ENCODE results near the gene HS2ST1. TPM values are rescaled to one million over a fixed set of nuclear protein-coding genes. Genes with fewer than 3 reads are reported as not detected.
A peak's percentile ranks its signal among the peaks of the same experiment; 100 is the strongest.

The HS2ST1 gene
- total and polyA plus RNA-seq, 9 donors = 11.5 to 31.6 (median 21.8) TPM

- no peak for TF ChIP-seq EP300 (IDR thresholded peaks at IDR 0.05)
- no peak for TF ChIP-seq CTCF (IDR thresholded peaks at IDR 0.05)
- TF ChIP-seq POLR2A (IDR thresholded peaks at IDR 0.05) = no peak
- no peak for DNase-seq
- Histone ChIP-seq H3K36me3 (no peaks in the 10 kb centered on the region), H3K4me1 (ENCODE audit: insufficient read depth) (no peaks in the 10 kb centered on the region), H3K27ac (no peak overlapping the region), H3K27me3 (no peaks in the 10 kb centered on the region), H3K9me3 (no peaks in the 10 kb centered on the region), H3K4me3 (no peak overlapping the region)
- intact Hi-C loops (cut with DNase I) = no loop called here
- WGBS, 3 donors = 94 to 100% (median 95%) methylated on average over 1 of the region's 1 CpG
Measured at GRCh38 chr1:86926883-86927282, 12.4 kb downstream of the HS2ST1 start.

GRCh38 chr1:86928819-86929218 lies 14.4 kb downstream of the HS2ST1 start:
- no peaks in the 10 kb centered on the region for H3K27me3 ChIP-seq
- H3K9me3 ChIP-seq = no peaks in the 10 kb centered on the region
- DNase-seq = no peak
- H3K4me1 ChIP-seq (ENCODE audit: insufficient read depth) = no peaks in the 10 kb centered on the region
- no peaks in the 10 kb centered on the region for H3K36me3 ChIP-seq
- no peak overlapping the region for H3K27ac ChIP-seq
- TF ChIP-seq EP300 (IDR thresholded peaks at IDR 0.05) (no peak), POLR2A (IDR thresholded peaks at IDR 0.05) (no peak), CTCF (IDR thresholded peaks at IDR 0.05) (no peak)
- no peak overlapping the region for H3K4me3 ChIP-seq
- WGBS, 3 donors = 75 to 85% (median 84%) methylated on average over 1 of the region's 1 CpG
- intact Hi-C loops (cut with DNase I) = no loop called here

- H3K27me3 ChIP-seq = no peaks in the 10 kb centered on the region
- no peak for TF ChIP-seq CTCF (IDR thresholded peaks at IDR 0.05)
- TF ChIP-seq EP300 (IDR thresholded peaks at IDR 0.05) = no peak
- TF ChIP-seq POLR2A (IDR thresholded peaks at IDR 0.05) = no peak
- 93 to 97% (median 96%) methylated on average over 3 of the region's 3 CpGs for WGBS, 3 donors
- H3K4me3 ChIP-seq = no peak overlapping the region
- intact Hi-C loops (cut with DNase I) = no loop called here
- no peaks in the 10 kb centered on the region for H3K9me3 ChIP-seq
- no peak overlapping the region for H3K27ac ChIP-seq
- no peak for DNase-seq
- no peaks in the 10 kb centered on the region for H3K36me3 ChIP-seq
- peaks cover 1% of the 10 kb centered on the region for H3K4me1 ChIP-seq (ENCODE audit: insufficient read depth)
Measured at GRCh38 chr1:86933051-86933450, 18.6 kb downstream of the HS2ST1 start.

GRCh38 chr1:86933562-86934377 lies 19.3 kb downstream of the HS2ST1 start:
- intact Hi-C loops (cut with DNase I) = no loop called here
- Histone ChIP-seq H3K9me3 (no peaks in the 10 kb centered on the region), H3K36me3 (no peaks in the 10 kb centered on the region), H3K4me1 (ENCODE audit: insufficient read depth) (peaks cover 1% of the 10 kb centered on the region), H3K4me3 (no peak overlapping the region), H3K27me3 (no peaks in the 10 kb centered on the region), H3K27ac (peak overlapping the region in 1 of 2 donors; percentile 7)
- DNase-seq = no peak
- TF ChIP-seq CTCF (IDR thresholded peaks at IDR 0.05) (no peak), EP300 (IDR thresholded peaks at IDR 0.05) (no peak), POLR2A (IDR thresholded peaks at IDR 0.05) (no peak)
- 61 to 67% (median 66%) methylated on average over 7 of the region's 7 CpGs for WGBS, 3 donors

Measured in ovary (tissue), 9 donors.